AG09309 (cell line): ENCODE data around the gene GORAB.
A peak's percentile ranks its signal among the peaks of the same experiment; 100 is the strongest.

ENCODE experiments used
- DNase-seq: peaks from one replicate; pipeline ENCODE4 v3.0.0-alpha.2; 2010; ENCODE audit warnings: low read depth
- H3K4me3 ChIP-seq: 2 replicates; pipeline ENCODE4 v1.5.1; 2011; ENCODE audit warnings: mild to moderate bottlenecking, low read depth, low read length, moderate library complexity; ENCODE audit not compliant: control insufficient read depth
- TF ChIP-seq, protein P1 (sequence below): IDR thresholded peaks from 2 replicates; pipeline ENCODE4 v1.5.1; 2011; ENCODE audit warnings: mild to moderate bottlenecking, low read depth, low read length, inconsistent platforms; ENCODE audit not compliant: insufficient read depth, control insufficient read depth; ENCODE audit errors: missing control alignments

The GORAB gene

GRCh38 chr1:170535418-170535817 lies 3.5 kb downstream of the GORAB start:
- TF ChIP-seq, protein P1, sequence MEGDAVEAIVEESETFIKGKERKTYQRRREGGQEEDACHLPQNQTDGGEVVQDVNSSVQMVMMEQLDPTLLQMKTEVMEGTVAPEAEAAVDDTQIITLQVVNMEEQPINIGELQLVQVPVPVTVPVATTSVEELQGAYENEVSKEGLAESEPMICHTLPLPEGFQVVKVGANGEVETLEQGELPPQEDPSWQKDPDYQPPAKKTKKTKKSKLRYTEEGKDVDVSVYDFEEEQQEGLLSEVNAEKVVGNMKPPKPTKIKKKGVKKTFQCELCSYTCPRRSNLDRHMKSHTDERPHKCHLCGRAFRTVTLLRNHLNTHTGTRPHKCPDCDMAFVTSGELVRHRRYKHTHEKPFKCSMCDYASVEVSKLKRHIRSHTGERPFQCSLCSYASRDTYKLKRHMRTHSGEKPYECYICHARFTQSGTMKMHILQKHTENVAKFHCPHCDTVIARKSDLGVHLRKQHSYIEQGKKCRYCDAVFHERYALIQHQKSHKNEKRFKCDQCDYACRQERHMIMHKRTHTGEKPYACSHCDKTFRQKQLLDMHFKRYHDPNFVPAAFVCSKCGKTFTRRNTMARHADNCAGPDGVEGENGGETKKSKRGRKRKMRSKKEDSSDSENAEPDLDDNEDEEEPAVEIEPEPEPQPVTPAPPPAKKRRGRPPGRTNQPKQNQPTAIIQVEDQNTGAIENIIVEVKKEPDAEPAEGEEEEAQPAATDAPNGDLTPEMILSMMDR: no peak
- H3K4me3 ChIP-seq: no peak overlapping the region
- DNase-seq: no peak

GRCh38 chr1:170536924-170537551 lies 5.1 kb downstream of the GORAB start:
- TF ChIP-seq, protein P1: no peak
- DNase-seq: no peak
- no peak overlapping the region for H3K4me3 ChIP-seq

DNA sequence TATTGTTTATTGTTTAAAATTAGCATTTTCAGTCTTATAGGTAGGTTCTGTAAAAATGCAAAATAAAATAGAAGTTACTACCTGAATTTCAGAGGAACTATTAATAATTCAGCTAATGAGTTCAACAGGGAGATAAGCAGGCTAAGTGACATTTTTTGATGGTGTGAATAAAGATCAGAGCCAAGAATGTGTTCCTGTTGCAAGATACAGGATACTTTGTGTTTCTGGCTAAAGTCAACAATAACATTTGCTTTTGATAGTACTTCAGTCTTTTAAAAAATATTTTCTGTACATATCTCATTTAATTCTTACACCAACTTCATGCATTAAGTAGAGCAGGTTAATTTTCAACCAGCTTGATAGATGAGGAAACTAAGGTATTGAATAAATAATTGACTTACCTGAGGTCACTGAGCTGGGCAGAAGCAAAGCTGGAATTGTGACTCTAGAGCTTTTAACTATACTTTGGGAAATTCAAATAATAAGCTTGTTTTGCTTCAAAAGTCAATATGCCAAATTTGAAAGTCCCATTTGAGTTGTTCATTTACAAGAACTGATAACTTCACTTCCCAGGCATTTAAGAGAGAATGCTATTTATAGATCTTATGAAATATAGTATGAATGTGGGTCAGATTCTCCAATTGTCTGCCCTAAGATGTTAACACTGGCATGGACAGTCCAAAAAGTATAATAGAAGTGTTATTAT lies 6.0 kb downstream of the GORAB start:
- H3K4me3 ChIP-seq: no peak overlapping the region
- DNase-seq: peak; percentile 61
- TF ChIP-seq, protein P1: no peak

DNA sequence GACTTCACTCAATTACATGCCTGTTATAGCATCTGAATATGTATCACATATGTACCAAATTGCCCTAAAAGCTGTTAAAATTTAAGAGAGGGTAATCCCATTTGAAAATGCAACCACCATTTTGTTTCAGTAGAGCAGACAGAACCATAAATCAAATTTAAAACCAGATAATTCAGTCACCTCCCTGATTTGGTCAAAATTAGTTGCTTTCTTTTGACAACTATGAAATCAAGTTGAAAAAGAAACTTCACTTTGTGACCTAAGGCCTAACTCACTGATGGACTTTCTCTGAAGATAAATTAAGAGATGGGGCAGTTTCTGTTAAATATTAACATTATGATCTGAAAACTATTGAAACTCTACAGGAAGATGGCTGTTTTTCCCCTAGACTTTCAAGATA lies 6.7 kb downstream of the GORAB start:
- DNase-seq: no peak
- no peak overlapping the region for H3K4me3 ChIP-seq
- TF ChIP-seq, protein P1: no peak

DNA sequence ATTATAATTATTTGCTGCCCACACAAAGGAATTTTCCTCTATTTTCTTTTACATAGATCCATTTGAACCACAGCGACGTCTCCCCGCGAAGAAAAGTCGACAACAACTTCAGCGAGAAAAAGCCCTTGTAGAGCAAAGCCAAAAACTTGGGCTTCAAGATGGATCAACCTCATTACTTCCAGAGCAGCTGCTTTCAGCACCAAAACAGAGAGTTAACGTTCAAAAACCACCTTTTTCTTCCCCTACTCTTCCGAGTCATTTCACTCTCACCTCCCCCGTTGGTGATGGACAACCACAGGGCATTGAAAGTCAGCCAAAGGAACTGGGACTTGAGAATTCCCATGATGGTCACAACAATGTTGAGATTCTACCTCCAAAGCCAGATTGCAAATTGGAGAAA lies 7.2 kb downstream of the GORAB start:
- DNase-seq: no peak
- no peak overlapping the region for H3K4me3 ChIP-seq
- TF ChIP-seq, protein P1: no peak

GRCh38 chr1:170544624-170545023 lies 12.7 kb downstream of the GORAB start:
- DNase-seq: no peak
- H3K4me3 ChIP-seq: no peak overlapping the region
- TF ChIP-seq, protein P1: no peak
